RWPE1 (cell line): ENCODE results near the gene PIK3R4.

Source experiments
- CTCF ChIA-PET: fragments of 350-600 bp; sonication (Branson Sonifier 250); formaldehyde crosslinking; extraction: SDS; loops from one replicate; lab custom pipeline; 2021; lab: Yijun Ruan, JAX
- POLR2A ChIA-PET: fragments of 400-600 bp; formaldehyde crosslinking; extraction: SDS; loops from one replicate; lab custom pipeline; 2020; ENCODE audit warnings: antibody characterized with exemption; ENCODE audit not compliant: low non-redundant PET; lab: Yijun Ruan, JAX
- DNase-seq: peaks from one replicate; pipeline ENCODE4 v3.0.0; 2012; ENCODE audit warnings: low spot score
- H3K27ac ChIP-seq: fragments of 450-650 bp; 2 replicates; pipeline ENCODE4 v1.5.1; 2017
- CTCF ChIP-seq: fragments of 450-650 bp; conservative IDR thresholded peaks from 2 replicates; pipeline ENCODE4 v1.5.1; 2017; ENCODE audit warnings: low read depth, mild to moderate bottlenecking

The PIK3R4 gene

GRCh38 chr3:130648293-130648692, 98.3 kb downstream of the PIK3R4 start:
- DNase-seq: no peak
- no peak for TF ChIP-seq CTCF
- ChIA-PET POLR2A (no interaction called here), CTCF (no interaction called here)
- H3K27ac ChIP-seq: no peak overlapping the region

- no peak for TF ChIP-seq CTCF
- ChIA-PET CTCF (no interaction called here), POLR2A (no interaction called here)
- H3K27ac ChIP-seq: no peak overlapping the region
- DNase-seq: no peak
Measured at GRCh38 chr3:130645261-130645660, 101.4 kb downstream of the PIK3R4 start.

GRCh38 chr3:130644628-130645253, 101.9 kb downstream of the PIK3R4 start:
- ChIA-PET CTCF (no interaction called here), POLR2A (no interaction called here)
- no peak for TF ChIP-seq CTCF
- H3K27ac ChIP-seq: no peak overlapping the region
- no peak for DNase-seq

GRCh38 chr3:130640027-130640426, 106.6 kb downstream of the PIK3R4 start:
- DNase-seq: no peak
- ChIA-PET CTCF (no interaction called here), POLR2A (interaction anchor here (0.6 kb wide), 2 partner anchors 16 to 253 kb away, joined by 5 to 7 read pairs; no protein-coding TSS in a partner anchor)
- H3K27ac ChIP-seq: no peak overlapping the region
- no peak for TF ChIP-seq CTCF

- no peak for TF ChIP-seq CTCF
- no peak overlapping the region for H3K27ac ChIP-seq
- DNase-seq: no peak
- POLR2A ChIA-PET: no interaction called here
- CTCF ChIA-PET: no interaction called here
Measured at GRCh38 chr3:130636480-130637234, 110.0 kb downstream of the PIK3R4 start.

- TF ChIP-seq CTCF: no peak
- ChIA-PET CTCF (no interaction called here), POLR2A (no interaction called here)
- H3K27ac ChIP-seq: no peak overlapping the region
- DNase-seq: no peak
Measured at GRCh38 chr3:130635978-130636377, 110.7 kb downstream of the PIK3R4 start.
